Activated CD4-positive, alpha-beta T cell treated with anti-CD3 and anti-CD28 coated beads, Interleukin-2, amount 50 U/mL, for 48 hours (primary cell): ENCODE results near the gene ARHGAP8.
"Not testable (repeated sequence)": the region's sequence is repeated elsewhere in the genome, so short reads cannot be mapped to it uniquely, and the experiment has no call there.

Experiments used
- DNase-seq, 2 experiments: peaks; one replicate each; pipeline ENCODE4 v3.0.0-alpha.2; 2020

ARHGAP8 gene

GRCh38 chr22:44837481-44837880 is 85.1 kb downstream of the ARHGAP8 start:
- no peak for DNase-seq

GRCh38 chr22:44838316-44839016 is 86.1 kb downstream of the ARHGAP8 start:
- no peak for DNase-seq

- DNase-seq, result no peak
These were observed 86.7 kb downstream of the ARHGAP8 start for GRCh38 chr22:44839061-44839460.

- no peak for DNase-seq
These were observed 87.3 kb downstream of the ARHGAP8 start for GRCh38 chr22:44839721-44840120.

- DNase-seq, result no peak
These were observed 88.4 kb downstream of the ARHGAP8 start for GRCh38 chr22:44840611-44841322.

GRCh38 chr22:44842417-44842816 is 90.0 kb downstream of the ARHGAP8 start:
- DNase-seq, result no peak

- DNase-seq, result no peak
These were observed 92.8 kb downstream of the ARHGAP8 start for GRCh38 chr22:44845191-44845590.

- DNase-seq, result no peak
These were observed 93.7 kb downstream of the ARHGAP8 start for GRCh38 chr22:44845796-44846720.

GRCh38 chr22:44846726-44847275 is 94.4 kb downstream of the ARHGAP8 start:
- no peak for DNase-seq

- DNase-seq, result no peak
These were observed 95.0 kb downstream of the ARHGAP8 start for GRCh38 chr22:44847380-44847779.

GRCh38 chr22:44847892-44848291 is 95.5 kb downstream of the ARHGAP8 start:
- no peak for DNase-seq

GRCh38 chr22:44848296-44848741 is 95.9 kb downstream of the ARHGAP8 start:
- DNase-seq, result no peak

- DNase-seq, result no peak
These were observed 96.5 kb downstream of the ARHGAP8 start for GRCh38 chr22:44848791-44849420.

GRCh38 chr22:44850946-44851345 is 98.6 kb downstream of the ARHGAP8 start:
- DNase-seq, result no peak

- not testable (repeated sequence) for DNase-seq
These were observed 102.3 kb downstream of the ARHGAP8 start for GRCh38 chr22:44854641-44855040.

- DNase-seq, result peak; percentile 5 to 10
These were observed 103.5 kb downstream of the ARHGAP8 start for GRCh38 chr22:44855855-44856254.

- DNase-seq, result not testable (repeated sequence)
These were observed 106.4 kb downstream of the ARHGAP8 start for GRCh38 chr22:44858819-44859218.

GRCh38 chr22:44859641-44860040 is 107.3 kb downstream of the ARHGAP8 start:
- no peak for DNase-seq

- DNase-seq, result no peak
These were observed 107.9 kb downstream of the ARHGAP8 start for GRCh38 chr22:44860311-44860710.

GRCh38 chr22:44861245-44861644 is 108.9 kb downstream of the ARHGAP8 start:
- DNase-seq, result no peak

- no peak for DNase-seq
These were observed 109.9 kb downstream of the ARHGAP8 start for GRCh38 chr22:44862281-44862680.
